BLaER1 treated with 17β-estradiol and CSF1 and Interleukin-3, amounts not matched to agents 10 nM and 100 nM (cell line): ENCODE data around the gene LRRC45.
"Not testable (repeated sequence)": the region's sequence is repeated elsewhere in the genome, so short reads cannot be mapped to it uniquely, and the experiment has no call there.

Source experiments
- H3K27ac ChIP-seq, 11 experiments: shearing (Covaris generic); formaldehyde crosslinking; 2 replicates each; pipeline ENCODE4 v1.8.1; 2022
- H3K27me3 ChIP-seq, 11 experiments: shearing (Covaris generic); formaldehyde crosslinking; 2 replicates each; pipeline ENCODE4 v1.8.1; 2022
- H3K36me3 ChIP-seq, 11 experiments: shearing (Covaris generic); formaldehyde crosslinking; 2 replicates each; pipeline ENCODE4 v1.8.1; 2022
- H3K4me1 ChIP-seq, 10 experiments: shearing (Covaris generic); formaldehyde crosslinking; 2 replicates each; pipeline ENCODE4 v1.8.1; 2022
- H3K4me2 ChIP-seq, 11 experiments: shearing (Covaris generic); formaldehyde crosslinking; 2 replicates each; pipeline ENCODE4 v1.8.1; 2022
- H3K4me3 ChIP-seq, 10 experiments: shearing (Covaris generic); formaldehyde crosslinking; 2 replicates each; pipeline ENCODE4 v1.8.1; 2022
- H3K9ac ChIP-seq, 11 experiments: shearing (Covaris generic); formaldehyde crosslinking; 2 replicates each; pipeline ENCODE4 v1.8.1; 2022
- H3K9me3 ChIP-seq, 11 experiments: shearing (Covaris generic); formaldehyde crosslinking; replicated peaks in 1 of 11; 2 replicates each; pipeline ENCODE4 v1.8.1; 2022
- H4K20me1 ChIP-seq, 11 experiments: shearing (Covaris generic); formaldehyde crosslinking; 2 replicates each; pipeline ENCODE4 v1.8.1; 2022
- Cebpa-rat ChIP-seq, 11 experiments: shearing (Covaris generic); IDR thresholded peaks; 2 replicates each; pipeline ENCODE4 v1.8.1; 2022

Gene LRRC45

DNA sequence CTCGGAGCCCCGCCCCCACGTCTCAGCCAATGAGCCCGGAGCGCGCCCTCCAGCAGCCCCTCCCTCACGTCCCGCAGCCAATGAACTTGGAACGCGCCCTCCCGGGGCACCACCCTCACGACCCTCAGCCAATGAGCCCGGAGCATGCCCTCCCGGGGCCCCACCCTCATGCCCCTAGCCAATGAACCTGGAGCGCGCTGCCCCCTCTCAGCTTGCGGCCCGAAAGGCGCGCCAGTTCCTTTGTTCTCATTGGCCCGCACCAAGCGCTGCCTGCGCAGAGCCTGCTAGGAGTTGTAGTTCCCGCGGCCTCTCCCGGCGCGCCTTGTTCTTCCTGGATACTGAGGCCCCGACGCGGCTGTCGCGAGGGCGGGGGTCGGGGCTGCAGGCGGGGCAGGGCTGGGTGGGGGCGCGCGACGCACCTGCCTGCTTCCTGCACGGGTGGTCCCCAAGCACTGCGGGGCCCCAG lies at the start of gene LRRC45:
Gene LRRC45, plus strand, starts transcription at position 325 of the 466 bp plus-strand sequence. CDS start 339 bp downstream, outside the sequence.
- Histone ChIP-seq H3K27me3 (no peaks in the 10 kb centered on the region), H3K4me2 (peak within 1 kb of the TSS; percentile 96 to 100 (median 100)), H3K36me3 (peaks cover 10 to 46% (median 15%) of the 10 kb centered on the region in 11 experiments; a peak in 20 of 22 replicates), H3K27ac (peak within 1 kb of the TSS; percentile 38 to 83 (median 79); a peak in 21 of 22 replicates), H3K4me1 (peaks cover 18 to 47% (median 36%) of the 10 kb centered on the region in 10 experiments), H3K9me3 (no peaks in the 10 kb centered on the region), H4K20me1 (peaks cover 20 to 78% (median 42%) of the 10 kb centered on the region in 11 experiments; a peak in 21 of 22 replicates), H3K9ac (peak within 1 kb of the TSS; percentile 82 to 91 (median 86)), H3K4me3 (peak within 1 kb of the TSS; percentile 74 to 99 (median 91))
- TF ChIP-seq Cebpa-rat (IDR thresholded peaks at IDR 0.05): no peak

- Histone ChIP-seq H3K9me3 (peaks cover 8 to 23% (median 19%) of the 10 kb centered on the region in 11 experiments; a peak in 21 of 22 replicates), H3K36me3 (no peaks in the 10 kb centered on the region), H3K9ac (no peak overlapping the region), H3K27ac (no peak overlapping the region), H3K27me3 (peaks cover 0 to 6% (median 3%) of the 10 kb centered on the region in 11 experiments; a peak in 17 of 22 replicates), H3K4me1 (peaks cover 27 to 33% (median 30%) of the 10 kb centered on the region in 10 experiments), H4K20me1 (peaks cover 0 to 5% (median 1%) of the 10 kb centered on the region in 11 experiments; a peak in 13 of 22 replicates), H3K4me3 (no peak overlapping the region), H3K4me2 (no peak overlapping the region)
- no peak for TF ChIP-seq Cebpa-rat (IDR thresholded peaks at IDR 0.05)
Measured at GRCh38 chr17:81973432-81973831, 49.7 kb upstream of the LRRC45 start.

DNA sequence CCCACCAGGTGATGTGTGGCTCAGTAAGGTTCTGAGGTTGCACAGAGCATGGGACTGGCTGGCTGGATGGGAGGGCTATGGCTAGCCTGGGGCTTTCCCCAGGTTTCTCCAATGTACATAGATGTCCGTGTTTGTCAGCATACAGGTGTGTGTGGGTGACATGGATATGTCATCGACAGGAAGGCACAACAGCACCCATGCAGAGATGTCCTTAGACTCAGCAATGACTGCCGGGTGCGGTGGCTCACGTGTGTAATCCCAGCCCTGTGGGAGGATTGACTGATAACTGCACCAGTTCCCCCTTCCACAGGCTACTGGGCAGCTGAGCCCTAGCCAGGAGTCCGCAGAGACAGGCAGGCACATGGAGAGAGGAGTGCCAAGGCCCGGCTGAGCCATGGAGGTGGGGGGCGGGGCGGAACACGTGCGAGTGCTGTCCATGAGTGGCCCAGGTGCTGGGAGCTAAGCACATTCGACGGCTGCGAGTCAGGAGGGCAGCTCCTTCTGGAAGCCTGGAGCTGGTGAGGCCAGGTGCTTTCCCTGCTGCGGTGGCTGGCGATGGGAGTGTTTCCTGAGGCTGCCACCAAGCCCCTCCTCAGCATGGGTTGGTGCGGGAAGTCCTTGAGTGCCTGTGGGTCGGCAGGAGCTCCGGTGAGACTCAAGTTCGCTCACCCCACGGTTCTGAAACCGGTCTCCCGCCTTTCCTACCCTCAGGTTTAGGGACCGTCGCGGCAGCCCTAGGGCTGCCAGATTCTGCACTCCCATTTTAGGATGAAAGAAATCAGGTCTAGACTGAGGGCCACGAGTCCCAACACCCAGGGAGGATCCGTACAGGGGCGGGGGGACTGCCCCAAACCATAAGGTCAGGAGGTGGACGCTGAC lies 46.5 kb upstream of the LRRC45 start:
- Histone ChIP-seq H3K4me3 (peak overlapping the region; percentile 70 to 84 (median 76)), H3K27ac (peak overlapping the region; percentile 94 to 99 (median 98))

GRCh38 chr17:81977211-81977808 lies 45.8 kb upstream of the LRRC45 start, which contains the start of gene ASPSCR1:
ASPSCR1 (plus strand) TSS chr17:81977629; CDS start chr17:81977647, 18 bp downstream.
- Histone ChIP-seq H3K27me3 (peaks cover 31 to 43% (median 38%) of the 10 kb centered on the region in 11 experiments), H3K4me2 (peak within 1 kb of the TSS; percentile 95 to 99 (median 97))

More for the DNA sequence above, 46.5 kb upstream of the LRRC45 start:
- H3K4me2 ChIP-seq: peak overlapping the region; percentile 91 to 99 (median 95)
- peaks cover 8 to 23% (median 19%) of the 10 kb centered on the region in 11 experiments; a peak in 21 of 22 replicates for H3K9me3 ChIP-seq
- peaks cover 24 to 36% (median 31%) of the 10 kb centered on the region in 11 experiments for H3K27me3 ChIP-seq
- peaks cover 0 to 37% (median 32%) of the 10 kb centered on the region in 11 experiments; a peak in 19 of 22 replicates for H4K20me1 ChIP-seq
- H3K9ac ChIP-seq: peak overlapping the region; percentile 92 to 99 (median 96)
- TF ChIP-seq Cebpa-rat (IDR thresholded peaks at IDR 0.05): no peak
- peaks cover 0 to 18% (median 9%) of the 10 kb centered on the region in 11 experiments; a peak in 13 of 22 replicates for H3K36me3 ChIP-seq
- H3K4me1 ChIP-seq: peaks cover 38 to 56% (median 48%) of the 10 kb centered on the region in 10 experiments

GRCh38 chr17:81978524-81979298 lies 44.4 kb upstream of the LRRC45 start:
- peaks cover 34 to 55% (median 49%) of the 10 kb centered on the region in 11 experiments for H3K27me3 ChIP-seq
- H3K36me3 ChIP-seq: peaks cover 0 to 22% (median 11%) of the 10 kb centered on the region in 11 experiments; a peak in 18 of 22 replicates
- H3K4me2 ChIP-seq: peak overlapping the region; percentile 90 to 99 (median 96)
- peaks cover 53 to 71% (median 66%) of the 10 kb centered on the region in 10 experiments for H3K4me1 ChIP-seq
- H3K9me3 ChIP-seq: peaks cover 0 to 6% (median 5%) of the 10 kb centered on the region in 11 experiments; a peak in 19 of 22 replicates
- peak overlapping the region in 2 of 11 experiments; percentile 99; a peak in 3 of 22 replicates for H3K9ac ChIP-seq
- peaks cover 0 to 58% (median 52%) of the 10 kb centered on the region in 11 experiments; a peak in 20 of 22 replicates for H4K20me1 ChIP-seq
- peak overlapping the region in 1 of 11 experiments; percentile 96; a peak in 2 of 22 replicates for H3K27ac ChIP-seq
- H3K4me3 ChIP-seq: peak overlapping the region; percentile 70 to 84 (median 76); a peak in 19 of 20 replicates
- TF ChIP-seq Cebpa-rat (IDR thresholded peaks at IDR 0.05): no peak

More at GRCh38 chr17:81977211-81977808, 45.8 kb upstream of the LRRC45 start, which contains the start of gene ASPSCR1:
- TF ChIP-seq Cebpa-rat (IDR thresholded peaks at IDR 0.05): no peak
- H4K20me1 ChIP-seq: peaks cover 0 to 44% (median 40%) of the 10 kb centered on the region in 11 experiments; a peak in 20 of 22 replicates
- peak within 1 kb of the TSS; percentile 92 to 99 (median 96) for H3K9ac ChIP-seq
- H3K27ac ChIP-seq: peak within 1 kb of the TSS; percentile 94 to 99 (median 98)
- H3K4me3 ChIP-seq: peak within 1 kb of the TSS; percentile 70 to 84 (median 76)
- peaks cover 45 to 58% (median 56%) of the 10 kb centered on the region in 10 experiments for H3K4me1 ChIP-seq
- H3K36me3 ChIP-seq: peaks cover 0 to 18% (median 9%) of the 10 kb centered on the region in 11 experiments; a peak in 13 of 22 replicates
- peaks cover 8 to 20% (median 19%) of the 10 kb centered on the region in 11 experiments; a peak in 21 of 22 replicates for H3K9me3 ChIP-seq

- peaks cover 0 to 68% (median 52%) of the 10 kb centered on the region in 11 experiments; a peak in 20 of 22 replicates for H4K20me1 ChIP-seq
- no peak overlapping the region for H3K4me3 ChIP-seq
- no peak overlapping the region for H3K9ac ChIP-seq
- H3K4me2 ChIP-seq: peak overlapping the region; percentile 50 to 98 (median 79)
- peaks cover 34 to 55% (median 49%) of the 10 kb centered on the region in 11 experiments for H3K27me3 ChIP-seq
- no peak overlapping the region for H3K27ac ChIP-seq
- no peaks in the 10 kb centered on the region for H3K9me3 ChIP-seq
- H3K36me3 ChIP-seq: peaks cover 13 to 36% (median 24%) of the 10 kb centered on the region in 11 experiments
- no peak for TF ChIP-seq Cebpa-rat (IDR thresholded peaks at IDR 0.05)
- H3K4me1 ChIP-seq: peaks cover 54 to 77% (median 71%) of the 10 kb centered on the region in 10 experiments
Measured at GRCh38 chr17:81980122-81980521, 43.0 kb upstream of the LRRC45 start.

DNA sequence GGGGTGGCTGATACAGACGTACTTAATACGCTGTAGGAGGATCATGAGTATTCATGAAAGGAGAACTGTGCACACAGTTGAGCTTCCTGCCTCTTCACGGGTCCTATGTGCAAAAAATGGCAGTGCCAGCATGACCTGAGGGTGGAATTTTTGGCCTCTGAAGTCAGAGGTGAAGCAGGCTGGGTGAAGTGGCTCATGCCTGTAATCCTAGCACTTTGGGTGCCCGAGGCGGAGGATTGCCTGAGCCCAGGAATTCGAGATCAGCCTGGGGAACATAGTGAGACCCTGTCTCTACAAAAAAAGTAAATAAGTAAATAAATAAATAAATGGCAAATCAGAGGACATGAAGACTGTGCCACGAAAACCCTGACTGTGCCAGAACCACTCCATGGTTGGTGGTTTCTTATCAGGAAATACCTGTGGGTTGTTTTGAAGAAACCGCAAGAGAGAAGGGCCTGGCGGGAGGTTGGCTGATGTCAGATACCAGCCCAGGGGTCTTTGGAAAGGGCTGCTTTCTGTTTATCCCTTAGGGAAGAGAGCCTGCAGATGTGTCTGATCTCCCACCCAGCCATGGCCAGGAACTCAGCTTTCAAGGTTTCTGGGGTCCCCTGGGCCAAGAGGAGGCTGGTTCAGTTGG lies 42.3 kb upstream of the LRRC45 start:
- Histone ChIP-seq H3K27me3 (peaks cover 34 to 55% (median 49%) of the 10 kb centered on the region in 11 experiments), H3K9ac (peak overlapping the region in 4 of 11 experiments; percentile 10 to 38 (median 23); a peak in 4 of 22 replicates), H3K27ac (no peak overlapping the region), H4K20me1 (peaks cover 0 to 75% (median 55%) of the 10 kb centered on the region in 11 experiments; a peak in 20 of 22 replicates), H3K36me3 (peaks cover 20 to 43% (median 31%) of the 10 kb centered on the region in 11 experiments), H3K4me3 (no peak overlapping the region), H3K4me1 (peaks cover 51 to 77% (median 71%) of the 10 kb centered on the region in 10 experiments), H3K9me3 (no peaks in the 10 kb centered on the region), H3K4me2 (peak overlapping the region; percentile 50 to 98 (median 79))
- TF ChIP-seq Cebpa-rat (IDR thresholded peaks at IDR 0.05): no peak

DNA sequence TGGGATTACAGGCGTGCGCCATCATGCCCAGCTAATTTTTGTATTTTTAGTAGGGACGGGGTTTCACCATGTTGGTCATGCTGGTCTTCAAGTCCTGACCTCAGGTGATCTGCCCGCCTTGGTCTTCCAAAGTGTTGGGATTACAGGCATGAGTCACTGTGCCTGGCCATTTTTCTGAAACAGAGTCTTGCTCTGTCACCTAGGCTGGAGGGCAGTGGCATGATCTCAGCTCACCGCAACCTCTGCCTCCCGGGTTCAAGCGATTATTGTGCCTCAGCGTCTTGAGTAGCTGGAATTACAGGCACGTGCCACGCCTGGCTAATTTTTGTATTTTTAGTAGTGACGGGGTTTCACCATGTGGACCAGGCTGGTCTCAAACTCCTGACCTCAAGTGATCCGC lies 41.6 kb upstream of the LRRC45 start:
- Histone ChIP-seq H3K4me2 (peak overlapping the region; percentile 50 to 98 (median 79)), H3K9ac (peak overlapping the region in 2 of 11 experiments; percentile 17 to 38; a peak in 2 of 22 replicates), H3K36me3 (peaks cover 27 to 50% (median 38%) of the 10 kb centered on the region in 11 experiments), H3K27me3 (peaks cover 34 to 55% (median 49%) of the 10 kb centered on the region in 11 experiments), H4K20me1 (peaks cover 1 to 82% (median 62%) of the 10 kb centered on the region in 11 experiments; a peak in 20 of 22 replicates), H3K4me1 (peaks cover 45 to 71% (median 66%) of the 10 kb centered on the region in 10 experiments)
- not testable (repeated sequence) for H3K9me3 ChIP-seq, H3K27ac ChIP-seq, H3K4me3 ChIP-seq
